GM21576 (cell line): ENCODE measurements around the gene EYA4.

Source experiments
- ATAC-seq: cut with Tn5 transposase; IDR thresholded peaks from one replicate; pipeline ENCODE4 v1.9.1; 2021; ENCODE audit warnings: mild to moderate bottlenecking, moderate library complexity; ENCODE audit not compliant: unreplicated experiment

The EYA4 gene

GRCh38 chr6:133504158-133504557 is 263.0 kb downstream of the EYA4 start:
- ATAC-seq: no peak

GRCh38 chr6:133504761-133505160 is 263.6 kb downstream of the EYA4 start:
- no peak for ATAC-seq

GRCh38 chr6:133505681-133506080 is 264.5 kb downstream of the EYA4 start:
- no peak for ATAC-seq

GRCh38 chr6:133512410-133513016 is 271.4 kb downstream of the EYA4 start:
- ATAC-seq: no peak

- no peak for ATAC-seq
These were observed 282.7 kb downstream of the EYA4 start for GRCh38 chr6:133523816-133524215.

GRCh38 chr6:133526436-133526835 is 285.3 kb downstream of the EYA4 start:
- no peak for ATAC-seq

- no peak for ATAC-seq
These were observed 287.4 kb downstream of the EYA4 start for GRCh38 chr6:133528566-133528965.

- ATAC-seq: no peak
These were observed 291.8 kb downstream of the EYA4 start for GRCh38 chr6:133532908-133533307.

GRCh38 chr6:133539502-133540259 is 298.5 kb downstream of the EYA4 start:
- ATAC-seq: no peak

- ATAC-seq: no peak
These were observed 299.2 kb downstream of the EYA4 start for GRCh38 chr6:133540361-133540760.

GRCh38 chr6:133541040-133541439 is 299.9 kb downstream of the EYA4 start:
- ATAC-seq: no peak

- no peak for ATAC-seq
These were observed 301.1 kb downstream of the EYA4 start for GRCh38 chr6:133542056-133542821.

GRCh38 chr6:133544419-133544818 is 303.3 kb downstream of the EYA4 start:
- ATAC-seq: no peak

- ATAC-seq: no peak
These were observed 304.9 kb downstream of the EYA4 start for GRCh38 chr6:133546098-133546497.

GRCh38 chr6:133547136-133547535 is 306.0 kb downstream of the EYA4 start:
- ATAC-seq: no peak

GRCh38 chr6:133548423-133549159 is 307.4 kb downstream of the EYA4 start:
- ATAC-seq: no peak

GRCh38 chr6:133549371-133549801 is 308.2 kb downstream of the EYA4 start:
- no peak for ATAC-seq

- no peak for ATAC-seq
These were observed 308.9 kb downstream of the EYA4 start for GRCh38 chr6:133550026-133550425.

- ATAC-seq: no peak
These were observed 310.3 kb downstream of the EYA4 start for GRCh38 chr6:133551436-133551835.

- no peak for ATAC-seq
These were observed 310.7 kb downstream of the EYA4 start for GRCh38 chr6:133551847-133552341.

- ATAC-seq: peak; percentile 56
These were observed 312.5 kb downstream of the EYA4 start for GRCh38 chr6:133553652-133554051.
